Ecto neural progenitor cell (in vitro differentiated cells): ENCODE results near the gene ASB6.
"Not testable (repeated sequence)": the region's sequence is repeated elsewhere in the genome, so short reads cannot be mapped to it uniquely, and the experiment has no call there.

Source experiments
- DNase-seq: peaks from one replicate; pipeline ENCODE4 v3.0.0-alpha.2; 2018; ENCODE audit warnings: low spot score

The ASB6 gene

GRCh38 chr9:129606161-129607026 is 35.6 kb downstream of the ASB6 start:
- no peak for DNase-seq

- DNase-seq: no peak
Measured at GRCh38 chr9:129604766-129605163, 37.2 kb downstream of the ASB6 start.

- no peak for DNase-seq
Measured at GRCh38 chr9:129604056-129604765, 37.7 kb downstream of the ASB6 start.

- DNase-seq: no peak
Measured at GRCh38 chr9:129602598-129603415, 39.1 kb downstream of the ASB6 start.

GRCh38 chr9:129601082-129601674 is 40.8 kb downstream of the ASB6 start:
- no peak for DNase-seq

- no peak for DNase-seq
Measured at GRCh38 chr9:129598089-129598596, 43.8 kb downstream of the ASB6 start.

- DNase-seq: no peak
Measured at GRCh38 chr9:129597355-129598088, 44.4 kb downstream of the ASB6 start.

GRCh38 chr9:129596541-129597331 is 45.2 kb downstream of the ASB6 start:
- DNase-seq: peak; percentile 91

GRCh38 chr9:129595903-129596540 is 45.9 kb downstream of the ASB6 start:
- DNase-seq: no peak

- DNase-seq: no peak
Measured at GRCh38 chr9:129595311-129595741, 46.6 kb downstream of the ASB6 start.

- DNase-seq: no peak
Measured at GRCh38 chr9:129594632-129595031, 47.3 kb downstream of the ASB6 start.

GRCh38 chr9:129592790-129593189 is 49.2 kb downstream of the ASB6 start:
- not testable (repeated sequence) for DNase-seq

GRCh38 chr9:129591916-129592315 is 50.0 kb downstream of the ASB6 start:
- DNase-seq: no peak

- DNase-seq: peak; percentile 69
Measured at GRCh38 chr9:129590466-129590865, 51.5 kb downstream of the ASB6 start.

GRCh38 chr9:129587487-129588262 is 54.3 kb downstream of the ASB6 start:
- DNase-seq: no peak

- no peak for DNase-seq
Measured at GRCh38 chr9:129586685-129587084, 55.3 kb downstream of the ASB6 start.

- no peak for DNase-seq
Measured at GRCh38 chr9:129586245-129586644, 55.7 kb downstream of the ASB6 start.

GRCh38 chr9:129585352-129585751 is 56.6 kb downstream of the ASB6 start:
- no peak for DNase-seq
